SK-N-MC (cell line): ENCODE measurements around the gene TYW1B.

Experiments
- EZH2 ChIP-seq: fragments of 200-600 bp; sonication (generic); IDR thresholded peaks from one replicate; pipeline ENCODE4 v1.6.1; 2017; ENCODE audit warnings: antibody characterized with exemption
- POLR2AphosphoS5 ChIP-seq: IDR thresholded peaks from 2 replicates; pipeline ENCODE4 v1.6.1; 2012; ENCODE audit warnings: mild to moderate bottlenecking, low read depth, low read length, borderline replicate concordance

DNA sequence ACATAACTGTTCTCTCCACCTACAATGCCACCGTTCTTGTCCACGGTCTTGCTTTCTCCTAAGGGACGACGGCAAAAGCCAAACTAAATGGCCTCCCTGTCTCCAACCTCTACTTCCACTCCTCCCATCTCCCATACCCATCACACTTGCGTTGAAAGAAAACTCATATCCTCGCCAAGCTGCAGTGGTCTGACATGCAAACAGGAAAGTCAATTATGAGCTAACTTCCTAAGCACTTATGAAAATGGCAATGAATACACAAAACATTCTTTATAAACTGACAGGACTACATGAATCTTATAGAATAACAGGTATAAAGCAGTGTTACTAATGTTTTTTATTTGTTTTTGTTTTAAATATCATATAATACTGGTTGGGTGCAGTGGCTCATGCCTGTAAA, 46.4 kb downstream of the TYW1B start:
- TF ChIP-seq POLR2AphosphoS5 (no peak), EZH2 (no peak)
